Lower leg skin (tissue), 4 donors: ENCODE data around the gene AK5. TPM values are rescaled to one million over a fixed set of nuclear protein-coding genes. Genes with fewer than 3 reads are reported as not detected.
"Not testable (repeated sequence)": the region's sequence is repeated elsewhere in the genome, so short reads cannot be mapped to it uniquely, and the experiment has no call there.

Experiments
- DNase-seq, 2 donors: peaks; one replicate each; pipeline ENCODE4 v3.0.0-alpha.2; 2019; ENCODE audit warnings: low spot score in 2 of 2
- H3K4me3 ChIP-seq: fragments of 200-600 bp; sonication (generic); 2 replicates; pipeline ENCODE4 v1.5.1; 2017; ENCODE audit warnings: mild to moderate bottlenecking, low read depth; ENCODE audit not compliant: poor library complexity, severe bottlenecking
- CTCF ChIP-seq, 3 donors: fragments of 450-650 bp; IDR thresholded peaks; one replicate each; pipeline ENCODE4 v1.5.1; 2016; ENCODE audit warnings: antibody characterized with exemption in 3 of 3, mild to moderate bottlenecking in 3 of 3, moderate library complexity in 2 of 3
- POLR2A ChIP-seq, 2 donors: fragments of 450-650 bp; IDR thresholded peaks; one replicate each; pipeline ENCODE4 v1.6.1; 2016 to 2017; ENCODE audit warnings: antibody characterized with exemption in 2 of 2, mild to moderate bottlenecking in 1 of 2, moderate library complexity in 1 of 2
- WGBS, 2 donors: methylation state at CpG; one replicate each; pipeline ENCODE4 v1.1.5; 2018; 5-methylcytosine and 5-hydroxymethylcytosine counted together
- intact Hi-C: fragments of 100-400 bp; cut with DNase I; formaldehyde crosslinking; loops from one replicate; pipeline ENCODE4 v1.15.0; 2023; ENCODE audit warnings: low total_unique reads
- total RNA-seq, 4 donors: library from RNA; depleted of rRNA; stranded (reverse); fragments of >200 nt; gene quantifications; one replicate each; pipeline ENCODE4 v1.1.0, GENCODE V29; 2016

AK5 gene
- total RNA-seq, 4 donors from 2014 or later, result 0.08 to 2.6 (median 1.7) TPM

DNA sequence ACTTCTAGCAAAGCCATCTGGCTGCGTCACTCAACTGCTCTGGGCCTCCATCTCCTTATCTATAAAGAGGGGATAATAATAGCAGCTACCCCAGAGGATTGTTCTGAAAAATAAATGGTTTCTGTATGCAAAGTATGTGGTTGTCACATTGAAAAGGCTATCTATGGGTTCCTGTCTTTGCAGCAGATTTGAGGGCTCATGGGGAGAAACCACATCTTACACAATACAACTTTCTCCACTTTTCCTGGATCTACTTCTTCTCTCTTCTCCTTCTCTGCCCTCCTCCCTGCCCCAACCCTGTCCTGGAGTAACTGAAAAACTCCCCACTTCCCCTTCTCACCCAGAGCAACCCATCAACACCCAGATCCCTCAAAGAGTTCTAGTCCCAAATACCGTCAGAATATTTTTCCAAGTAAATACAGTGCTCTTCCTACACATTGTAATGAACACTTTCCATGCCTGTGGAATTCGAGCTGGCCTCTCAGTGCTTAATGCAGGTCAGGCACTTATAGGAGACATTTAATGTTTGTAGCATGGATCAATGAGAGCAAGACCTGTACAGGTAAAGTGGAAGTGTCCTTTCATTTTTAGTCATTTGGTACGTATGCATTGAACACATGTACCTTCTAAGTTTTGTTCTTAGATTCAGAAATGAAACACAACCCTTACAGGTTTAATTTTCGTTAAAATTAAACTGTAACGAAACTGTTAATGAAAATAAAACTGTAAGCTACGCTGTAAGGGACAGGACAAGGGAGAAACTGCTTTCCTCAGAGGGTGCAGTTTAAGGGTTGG is 131.9 kb downstream of the AK5 start:
- WGBS, 2 donors, result 70 to 77% methylated on average over 7 of the region's 7 CpGs
- no peak for TF ChIP-seq CTCF (IDR thresholded peaks at IDR 0.05)
- no peak for TF ChIP-seq POLR2A (IDR thresholded peaks at IDR 0.05)
- intact Hi-C loops, result loop anchor here (5.0 kb wide), 1 partner anchor 901 kb away; no protein-coding TSS in a partner anchor
- DNase-seq, result no peak
- H3K4me3 ChIP-seq, result no peak overlapping the region

- intact Hi-C loops, result no loop called here
- no peak overlapping the region for H3K4me3 ChIP-seq
- TF ChIP-seq POLR2A (IDR thresholded peaks at IDR 0.05), result no peak
- TF ChIP-seq CTCF (IDR thresholded peaks at IDR 0.05), result no peak
- 76% methylated on average over 4 of the region's 4 CpGs for WGBS, 2 donors
- no peak for DNase-seq
Observed at GRCh38 chr1:77415579-77415978, 133.8 kb downstream of the AK5 start.

DNA sequence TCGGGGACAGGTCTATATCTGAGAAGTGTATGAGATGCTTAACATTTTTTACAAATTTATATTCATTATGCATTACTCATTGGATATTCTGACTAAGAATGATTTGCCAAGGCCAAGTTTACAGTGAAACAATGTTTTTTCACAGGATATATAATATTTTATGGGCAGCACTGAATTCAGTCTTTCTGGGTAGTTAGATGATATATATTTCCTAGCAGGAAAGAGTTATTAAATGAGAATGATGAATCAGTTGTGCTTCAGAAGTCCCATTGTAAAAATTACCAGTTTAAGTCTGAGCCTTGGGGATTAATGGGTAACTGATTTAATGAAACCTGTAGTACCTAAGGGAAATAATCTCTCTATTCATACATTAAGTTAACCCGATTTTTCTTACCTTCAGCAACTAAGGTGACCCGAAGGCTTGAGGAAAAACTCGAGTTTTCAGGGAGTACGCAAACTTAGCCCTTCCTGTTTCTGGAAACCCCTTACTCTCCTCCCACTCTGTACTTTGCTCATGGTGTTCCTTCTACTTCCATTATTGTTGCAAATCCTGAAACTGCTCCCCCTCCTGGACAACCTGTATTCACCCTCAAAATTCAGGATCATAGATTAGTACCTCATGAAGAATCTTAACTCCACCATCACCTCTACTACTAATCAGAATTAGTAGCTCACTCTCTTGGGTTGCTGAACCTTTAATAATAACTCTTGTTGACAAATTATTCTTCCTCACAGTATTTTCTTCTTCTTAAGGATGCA is 135.1 kb downstream of the AK5 start:
- 85% methylated on average over 5 of the region's 5 CpGs for WGBS, 2 donors
- TF ChIP-seq POLR2A (IDR thresholded peaks at IDR 0.05) (no peak), CTCF (IDR thresholded peaks at IDR 0.05) (no peak)
- intact Hi-C loops, result no loop called here

DNA sequence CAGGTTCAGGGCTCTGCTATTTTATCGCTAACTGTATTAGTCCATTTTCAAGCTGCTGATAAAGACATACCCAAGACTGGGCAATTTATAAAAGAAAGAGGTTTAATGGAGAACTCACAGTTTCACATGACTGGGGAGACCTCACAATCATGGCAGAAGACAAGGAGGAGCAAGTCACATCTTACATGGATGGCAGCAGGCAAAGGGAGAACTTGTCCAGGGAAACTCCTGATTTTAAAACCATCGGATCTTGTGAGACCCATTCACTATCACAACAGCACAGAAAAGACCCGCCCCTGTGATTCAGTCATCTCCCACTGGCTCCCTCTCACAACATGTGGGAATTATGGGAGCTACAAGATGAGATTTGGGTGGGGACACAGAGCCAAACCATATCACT is 136.2 kb downstream of the AK5 start:
- H3K4me3 ChIP-seq, DNase-seq, intact Hi-C loops: not testable (repeated sequence)
- 90 to 98% methylated on average over 3 of the region's 3 CpGs for WGBS, 2 donors

More for the DNA sequence above, 135.1 kb downstream of the AK5 start:
- DNase-seq, result no peak
- H3K4me3 ChIP-seq, result no peak overlapping the region

DNA sequence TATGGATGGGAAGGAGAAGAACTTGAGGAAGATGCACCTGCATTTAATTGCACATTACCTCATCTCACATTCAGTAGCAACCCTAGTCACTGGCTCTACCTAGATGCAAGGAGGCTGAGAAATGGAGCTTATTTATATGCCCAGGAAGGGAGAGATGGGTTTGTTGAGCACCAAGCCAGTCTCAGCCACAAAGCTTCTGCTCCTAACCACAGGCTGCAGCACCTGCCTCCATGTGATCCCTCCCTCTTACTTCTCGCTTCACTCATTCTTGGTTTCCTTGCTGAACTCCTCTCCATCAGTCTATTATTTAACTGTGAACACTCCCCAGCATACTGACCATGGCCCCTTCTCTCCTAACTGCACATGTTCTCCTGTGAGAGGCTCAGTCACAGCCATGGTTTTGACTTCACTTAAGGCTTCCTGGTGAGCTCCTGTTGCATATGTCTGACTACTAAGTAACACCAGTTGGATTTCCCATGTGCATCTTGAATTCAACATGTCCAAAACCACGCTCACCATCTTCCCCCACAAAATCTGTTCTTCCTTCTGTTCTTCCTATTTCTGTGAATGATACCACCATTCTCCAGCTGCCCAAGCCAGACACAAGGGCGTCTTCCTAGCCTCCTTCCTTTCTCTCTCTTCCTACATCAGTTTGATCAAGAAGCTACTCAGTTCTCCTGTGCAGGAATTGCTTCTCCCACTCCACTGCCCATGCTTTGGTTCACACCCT is 139.8 kb downstream of the AK5 start:
- TF ChIP-seq CTCF (IDR thresholded peaks at IDR 0.05), result no peak
- no peak for TF ChIP-seq POLR2A (IDR thresholded peaks at IDR 0.05)
- intact Hi-C loops, result no loop called here
- H3K4me3 ChIP-seq, result no peak overlapping the region
- 86% methylated on average over 3 of the region's 3 CpGs for WGBS, 2 donors
- no peak for DNase-seq

- intact Hi-C loops, result no loop called here
- no peak for TF ChIP-seq POLR2A (IDR thresholded peaks at IDR 0.05)
- no peak for TF ChIP-seq CTCF (IDR thresholded peaks at IDR 0.05)
- DNase-seq, result no peak
- no peak overlapping the region for H3K4me3 ChIP-seq
Observed at GRCh38 chr1:77424236-77424635, 142.4 kb downstream of the AK5 start.
